GM12892 (cell line): Measurements from ENCODE around the gene KCNAB1.

Experiments
- POLR2A ChIP-seq: IDR thresholded peaks from 2 replicates; pipeline ENCODE4 v1.6.1; 2011; ENCODE audit warnings: low read depth, low read length, control low read depth
- POLR2AphosphoS5 ChIP-seq: IDR thresholded peaks from 2 replicates; pipeline ENCODE4 v1.6.1; 2011; ENCODE audit warnings: low read depth, low read length, control low read depth
- TAF1 ChIP-seq: IDR thresholded peaks from 2 replicates; pipeline ENCODE4 v1.6.1; 2011; ENCODE audit warnings: low read depth, mild to moderate bottlenecking, control low read depth, low read length, borderline replicate concordance

DNA sequence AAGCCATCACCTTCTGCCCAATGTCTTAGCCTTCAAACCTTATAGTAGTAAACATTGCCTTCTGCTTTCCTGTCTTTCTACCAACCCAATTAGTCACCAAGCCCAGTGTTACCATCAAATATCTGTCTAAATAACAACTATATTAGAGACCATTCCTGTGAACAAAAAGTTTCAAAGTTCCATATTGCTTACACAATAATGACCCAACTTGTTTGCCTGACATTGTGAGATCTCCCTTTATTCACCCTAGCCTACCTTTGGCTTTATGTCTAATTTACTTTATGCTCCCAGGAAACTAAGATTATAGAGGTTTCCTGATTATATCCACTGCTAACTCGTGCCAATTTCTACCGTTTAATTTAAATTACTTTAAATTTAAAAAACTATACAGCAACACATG, 26.0 kb upstream of the KCNAB1 start:
- TF ChIP-seq POLR2AphosphoS5 (no peak), POLR2A (no peak), TAF1 (no peak)
